ENCODE measurements around the gene SYT14. TPM values are rescaled to one million over a fixed set of nuclear protein-coding genes. Genes with fewer than 3 reads are reported as not detected.

Gene SYT14
- polyA plus RNA-seq, 2 donors, result under 0.01 TPM

- Histone ChIP-seq H3K27me3 (ENCODE audit: control insufficient read depth in 1 of 2, insufficient read depth in 2 of 2, low read length in 2 of 2) (no peaks in the 10 kb centered on the region), H3K36me3 (ENCODE audit: control insufficient read depth in 2 of 2, insufficient read depth in 2 of 2, low read length in 1 of 2) (no peaks in the 10 kb centered on the region), H3K27ac (ENCODE audit: low read depth in 2 of 2, low read length in 1 of 2) (no peak overlapping the region), H3K9me3 (ENCODE audit: control insufficient read depth in 2 of 2, insufficient read depth in 1 of 2, low read depth in 1 of 2, low read length in 1 of 2) (peaks cover 0 to 2% of the 10 kb centered on the region in 2 donors), H3K4me1 (ENCODE audit: control insufficient read depth in 2 of 2, insufficient read depth in 2 of 2, low read length in 1 of 2) (no peaks in the 10 kb centered on the region), H3K4me3 (ENCODE audit: low read depth in 1 of 2, low read length in 2 of 2) (no peak overlapping the region)
- WGBS, 2 donors, result 61 to 67% methylated on average over 3 of the region's 3 CpGs
These were observed 138.6 kb downstream of the SYT14 start for GRCh38 chr1:210076620-210077019.

- Histone ChIP-seq H3K9me3 (ENCODE audit: control insufficient read depth in 2 of 2, insufficient read depth in 1 of 2, low read depth in 1 of 2, low read length in 1 of 2) (no peaks in the 10 kb centered on the region), H3K36me3 (ENCODE audit: control insufficient read depth in 2 of 2, insufficient read depth in 2 of 2, low read length in 1 of 2) (no peaks in the 10 kb centered on the region), H3K4me1 (ENCODE audit: control insufficient read depth in 2 of 2, insufficient read depth in 2 of 2, low read length in 1 of 2) (no peaks in the 10 kb centered on the region), H3K27me3 (ENCODE audit: control insufficient read depth in 1 of 2, insufficient read depth in 2 of 2, low read length in 2 of 2) (no peaks in the 10 kb centered on the region), H3K27ac (ENCODE audit: low read depth in 2 of 2, low read length in 1 of 2) (no peak overlapping the region), H3K4me3 (ENCODE audit: low read depth in 1 of 2, low read length in 2 of 2) (no peak overlapping the region)
These were observed 143.5 kb downstream of the SYT14 start for GRCh38 chr1:210081494-210081893.

- no peaks in the 10 kb centered on the region for H3K9me3 ChIP-seq (ENCODE audit: control insufficient read depth in 2 of 2, insufficient read depth in 1 of 2, low read depth in 1 of 2, low read length in 1 of 2)
- H3K4me1 ChIP-seq (ENCODE audit: control insufficient read depth in 2 of 2, insufficient read depth in 2 of 2, low read length in 1 of 2), result no peaks in the 10 kb centered on the region
- no peak overlapping the region for H3K4me3 ChIP-seq (ENCODE audit: low read depth in 1 of 2, low read length in 2 of 2)
- H3K36me3 ChIP-seq (ENCODE audit: control insufficient read depth in 2 of 2, insufficient read depth in 2 of 2, low read length in 1 of 2), result no peaks in the 10 kb centered on the region
- WGBS, 2 donors, result 47 to 59% methylated on average over 1 of the region's 1 CpG
- H3K27me3 ChIP-seq (ENCODE audit: control insufficient read depth in 1 of 2, insufficient read depth in 2 of 2, low read length in 2 of 2), result no peaks in the 10 kb centered on the region
- no peak overlapping the region for H3K27ac ChIP-seq (ENCODE audit: low read depth in 2 of 2, low read length in 1 of 2)
These were observed 147.3 kb downstream of the SYT14 start for GRCh38 chr1:210085359-210085758.

GRCh38 chr1:210087058-210087457 lies 149.0 kb downstream of the SYT14 start:
- no peak overlapping the region for H3K27ac ChIP-seq (ENCODE audit: low read depth in 2 of 2, low read length in 1 of 2)
- no peaks in the 10 kb centered on the region for H3K4me1 ChIP-seq (ENCODE audit: control insufficient read depth in 2 of 2, insufficient read depth in 2 of 2, low read length in 1 of 2)
- no peak overlapping the region for H3K4me3 ChIP-seq (ENCODE audit: low read depth in 1 of 2, low read length in 2 of 2)
- H3K27me3 ChIP-seq (ENCODE audit: control insufficient read depth in 1 of 2, insufficient read depth in 2 of 2, low read length in 2 of 2), result no peaks in the 10 kb centered on the region
- no peaks in the 10 kb centered on the region for H3K36me3 ChIP-seq (ENCODE audit: control insufficient read depth in 2 of 2, insufficient read depth in 2 of 2, low read length in 1 of 2)
- WGBS, 2 donors, result 84 to 90% methylated on average over 6 of the region's 6 CpGs
- H3K9me3 ChIP-seq (ENCODE audit: control insufficient read depth in 2 of 2, insufficient read depth in 1 of 2, low read depth in 1 of 2, low read length in 1 of 2), result no peaks in the 10 kb centered on the region

GRCh38 chr1:210089855-210090254 lies 151.8 kb downstream of the SYT14 start:
- Histone ChIP-seq H3K9me3 (ENCODE audit: control insufficient read depth in 2 of 2, insufficient read depth in 1 of 2, low read depth in 1 of 2, low read length in 1 of 2) (no peaks in the 10 kb centered on the region), H3K4me3 (ENCODE audit: low read depth in 1 of 2, low read length in 2 of 2) (no peak overlapping the region), H3K36me3 (ENCODE audit: control insufficient read depth in 2 of 2, insufficient read depth in 2 of 2, low read length in 1 of 2) (no peaks in the 10 kb centered on the region), H3K27me3 (ENCODE audit: control insufficient read depth in 1 of 2, insufficient read depth in 2 of 2, low read length in 2 of 2) (no peaks in the 10 kb centered on the region), H3K4me1 (ENCODE audit: control insufficient read depth in 2 of 2, insufficient read depth in 2 of 2, low read length in 1 of 2) (no peaks in the 10 kb centered on the region), H3K27ac (ENCODE audit: low read depth in 2 of 2, low read length in 1 of 2) (no peak overlapping the region)
- 77 to 84% methylated on average over 6 of the region's 6 CpGs for WGBS, 2 donors

GRCh38 chr1:210092366-210092765 lies 154.3 kb downstream of the SYT14 start:
- Histone ChIP-seq H3K27me3 (ENCODE audit: control insufficient read depth in 1 of 2, insufficient read depth in 2 of 2, low read length in 2 of 2) (no peaks in the 10 kb centered on the region), H3K4me3 (ENCODE audit: low read depth in 1 of 2, low read length in 2 of 2) (no peak overlapping the region), H3K9me3 (ENCODE audit: control insufficient read depth in 2 of 2, insufficient read depth in 1 of 2, low read depth in 1 of 2, low read length in 1 of 2) (no peaks in the 10 kb centered on the region), H3K36me3 (ENCODE audit: control insufficient read depth in 2 of 2, insufficient read depth in 2 of 2, low read length in 1 of 2) (no peaks in the 10 kb centered on the region), H3K27ac (ENCODE audit: low read depth in 2 of 2, low read length in 1 of 2) (no peak overlapping the region), H3K4me1 (ENCODE audit: control insufficient read depth in 2 of 2, insufficient read depth in 2 of 2, low read length in 1 of 2) (no peaks in the 10 kb centered on the region)
- 90% methylated on average over 3 of the region's 3 CpGs for WGBS, 2 donors

GRCh38 chr1:210093461-210093860 lies 155.4 kb downstream of the SYT14 start:
- Histone ChIP-seq H3K4me3 (ENCODE audit: low read depth in 1 of 2, low read length in 2 of 2) (no peak overlapping the region), H3K4me1 (ENCODE audit: control insufficient read depth in 2 of 2, insufficient read depth in 2 of 2, low read length in 1 of 2) (no peaks in the 10 kb centered on the region), H3K9me3 (ENCODE audit: control insufficient read depth in 2 of 2, insufficient read depth in 1 of 2, low read depth in 1 of 2, low read length in 1 of 2) (no peaks in the 10 kb centered on the region), H3K27me3 (ENCODE audit: control insufficient read depth in 1 of 2, insufficient read depth in 2 of 2, low read length in 2 of 2) (no peaks in the 10 kb centered on the region), H3K36me3 (ENCODE audit: control insufficient read depth in 2 of 2, insufficient read depth in 2 of 2, low read length in 1 of 2) (no peaks in the 10 kb centered on the region), H3K27ac (ENCODE audit: low read depth in 2 of 2, low read length in 1 of 2) (no peak overlapping the region)
- 85 to 90% methylated on average over 3 of the region's 3 CpGs for WGBS, 2 donors

- Histone ChIP-seq H3K9me3 (ENCODE audit: control insufficient read depth in 2 of 2, insufficient read depth in 1 of 2, low read depth in 1 of 2, low read length in 1 of 2) (no peaks in the 10 kb centered on the region), H3K27me3 (ENCODE audit: control insufficient read depth in 1 of 2, insufficient read depth in 2 of 2, low read length in 2 of 2) (peaks cover 0 to 2% of the 10 kb centered on the region in 2 donors), H3K36me3 (ENCODE audit: control insufficient read depth in 2 of 2, insufficient read depth in 2 of 2, low read length in 1 of 2) (no peaks in the 10 kb centered on the region), H3K27ac (ENCODE audit: low read depth in 2 of 2, low read length in 1 of 2) (no peak overlapping the region), H3K4me1 (ENCODE audit: control insufficient read depth in 2 of 2, insufficient read depth in 2 of 2, low read length in 1 of 2) (no peaks in the 10 kb centered on the region), H3K4me3 (ENCODE audit: low read depth in 1 of 2, low read length in 2 of 2) (no peak overlapping the region)
- 76 to 81% methylated on average over 3 of the region's 3 CpGs for WGBS, 2 donors
These were observed 160.3 kb downstream of the SYT14 start for GRCh38 chr1:210098356-210098755.

GRCh38 chr1:210099921-210100320 lies 161.9 kb downstream of the SYT14 start:
- Histone ChIP-seq H3K4me3 (ENCODE audit: low read depth in 1 of 2, low read length in 2 of 2) (no peak overlapping the region), H3K27ac (ENCODE audit: low read depth in 2 of 2, low read length in 1 of 2) (no peak overlapping the region), H3K36me3 (ENCODE audit: control insufficient read depth in 2 of 2, insufficient read depth in 2 of 2, low read length in 1 of 2) (no peaks in the 10 kb centered on the region), H3K27me3 (ENCODE audit: control insufficient read depth in 1 of 2, insufficient read depth in 2 of 2, low read length in 2 of 2) (peaks cover 0 to 2% of the 10 kb centered on the region in 2 donors), H3K4me1 (ENCODE audit: control insufficient read depth in 2 of 2, insufficient read depth in 2 of 2, low read length in 1 of 2) (no peaks in the 10 kb centered on the region), H3K9me3 (ENCODE audit: control insufficient read depth in 2 of 2, insufficient read depth in 1 of 2, low read depth in 1 of 2, low read length in 1 of 2) (no peaks in the 10 kb centered on the region)
- WGBS, 2 donors, result 49 to 56% methylated on average over 1 of the region's 1 CpG

- Histone ChIP-seq H3K4me1 (ENCODE audit: control insufficient read depth in 2 of 2, insufficient read depth in 2 of 2, low read length in 1 of 2) (no peaks in the 10 kb centered on the region), H3K9me3 (ENCODE audit: control insufficient read depth in 2 of 2, insufficient read depth in 1 of 2, low read depth in 1 of 2, low read length in 1 of 2) (no peaks in the 10 kb centered on the region), H3K36me3 (ENCODE audit: control insufficient read depth in 2 of 2, insufficient read depth in 2 of 2, low read length in 1 of 2) (no peaks in the 10 kb centered on the region), H3K4me3 (ENCODE audit: low read depth in 1 of 2, low read length in 2 of 2) (no peak overlapping the region), H3K27ac (ENCODE audit: low read depth in 2 of 2, low read length in 1 of 2) (no peak overlapping the region), H3K27me3 (ENCODE audit: control insufficient read depth in 1 of 2, insufficient read depth in 2 of 2, low read length in 2 of 2) (peaks cover 0 to 2% of the 10 kb centered on the region in 2 donors)
- 52 to 57% methylated on average over 2 of the region's 2 CpGs for WGBS, 2 donors
These were observed 166.1 kb downstream of the SYT14 start for GRCh38 chr1:210104103-210104502.
